GM18526 (cell line): ENCODE measurements around the gene ARFGAP3.

ENCODE experiments used
- POLR2A ChIP-seq: IDR thresholded peaks from 3 replicates; pipeline ENCODE4 v1.6.1; 2011; ENCODE audit not compliant: insufficient read length; ENCODE audit errors: extremely low read depth

The ARFGAP3 gene

GRCh38 chr22:42821386-42821785, 35.7 kb downstream of the ARFGAP3 start:
- TF ChIP-seq POLR2A: no peak

DNA sequence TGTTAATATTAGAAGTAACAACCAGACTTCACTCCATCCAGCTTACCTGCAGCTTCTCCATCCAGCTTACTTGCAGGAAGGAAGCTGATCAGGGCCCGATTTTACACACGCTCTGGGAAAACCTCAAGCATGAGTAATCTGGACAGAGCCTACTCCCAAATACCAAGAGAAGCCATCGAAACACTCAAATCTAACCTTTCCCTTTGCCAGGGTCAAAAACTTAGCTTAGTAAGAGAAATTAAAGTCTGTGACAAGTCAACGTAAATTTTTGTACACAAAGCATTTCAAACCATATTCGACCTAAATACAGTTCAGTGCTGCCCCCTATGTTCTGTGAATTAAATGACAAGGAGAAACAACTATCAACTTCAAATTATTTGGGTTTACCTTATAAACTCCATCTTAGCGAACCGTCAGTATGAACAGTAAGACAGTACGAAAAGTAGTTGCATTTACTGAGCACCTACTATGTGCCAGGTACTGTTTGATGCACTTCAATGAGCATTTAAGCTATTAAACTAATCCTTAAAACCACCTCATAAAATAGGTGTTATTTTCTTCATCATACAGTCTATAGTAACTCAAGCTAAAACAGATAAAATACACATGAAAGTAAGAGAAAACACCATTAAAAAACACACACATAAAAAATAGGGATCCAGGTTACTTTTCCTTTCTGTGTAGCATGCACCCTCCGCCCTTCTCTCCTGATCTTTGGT, 36.9 kb downstream of the ARFGAP3 start:
- TF ChIP-seq POLR2A: no peak

DNA sequence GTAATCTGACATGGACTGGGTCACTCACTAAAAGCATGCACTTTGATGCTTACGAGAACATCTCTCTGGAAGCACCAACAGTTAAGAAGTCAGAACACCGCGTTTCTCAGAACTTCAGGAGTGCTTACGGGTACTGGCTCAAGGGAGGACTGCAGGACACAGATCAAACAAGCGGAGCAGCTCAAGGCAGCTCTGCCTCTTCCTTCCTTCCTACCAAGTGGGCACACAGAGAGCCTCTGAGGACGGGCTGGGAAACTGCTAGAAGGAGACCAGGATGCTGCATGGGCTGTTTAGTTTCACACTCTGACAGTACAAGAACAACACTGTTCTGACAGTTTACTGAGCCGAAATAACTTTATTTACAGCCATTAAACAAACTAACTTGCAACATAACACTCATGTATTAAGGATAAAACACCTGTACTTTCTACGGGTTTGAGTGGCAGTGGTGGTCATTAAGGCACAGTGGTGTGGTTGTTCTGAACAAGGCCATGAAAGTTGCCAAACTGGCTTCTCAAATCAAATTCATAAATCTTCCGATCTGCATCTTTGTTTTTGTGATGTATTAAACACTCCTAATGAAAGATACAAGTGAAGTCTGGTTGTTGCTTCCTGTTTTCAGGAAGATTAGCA, 37.5 kb downstream of the ARFGAP3 start:
- no peak for TF ChIP-seq POLR2A

GRCh38 chr22:42817556-42817955, 39.5 kb downstream of the ARFGAP3 start:
- TF ChIP-seq POLR2A: no peak

DNA sequence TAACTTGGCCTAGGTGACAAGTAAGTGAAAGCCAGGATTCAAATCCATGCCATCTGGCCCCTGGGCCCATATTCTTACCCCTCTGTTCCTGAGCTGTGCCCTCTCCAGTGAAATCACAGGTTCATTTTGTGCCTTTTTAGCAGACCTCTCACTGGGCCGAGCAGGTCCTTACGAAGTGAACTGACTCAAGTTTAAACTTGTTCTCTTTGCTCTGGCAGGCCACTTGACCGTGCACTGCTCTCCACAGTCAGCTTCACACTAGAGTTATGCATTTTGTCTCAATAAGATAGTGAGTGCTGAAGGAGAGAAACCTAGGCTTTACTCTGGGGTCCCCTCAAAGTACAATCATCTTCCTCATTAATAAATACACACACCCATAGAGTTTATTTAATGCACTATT, 40.7 kb downstream of the ARFGAP3 start:
- TF ChIP-seq POLR2A: no peak

DNA sequence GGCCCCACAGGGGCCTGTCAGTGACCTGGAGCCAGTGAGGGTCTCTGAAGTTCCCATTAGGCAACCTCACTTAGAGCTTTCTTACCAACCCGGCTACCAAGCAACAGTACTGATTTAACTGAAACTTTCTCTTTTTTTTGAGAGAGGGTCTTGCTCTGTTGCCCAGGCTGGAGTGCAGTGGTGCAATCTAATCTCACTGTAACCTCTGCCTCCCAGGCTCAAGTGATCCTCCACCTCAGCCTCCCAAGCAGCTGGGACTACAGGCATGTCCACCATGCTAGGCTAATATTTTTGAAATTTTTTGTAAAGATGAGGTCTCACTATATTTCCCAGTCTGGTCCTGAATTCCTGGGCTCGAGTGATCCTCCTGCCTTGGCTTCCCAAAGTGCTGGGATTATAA, 42.5 kb downstream of the ARFGAP3 start:
- no peak for TF ChIP-seq POLR2A

DNA sequence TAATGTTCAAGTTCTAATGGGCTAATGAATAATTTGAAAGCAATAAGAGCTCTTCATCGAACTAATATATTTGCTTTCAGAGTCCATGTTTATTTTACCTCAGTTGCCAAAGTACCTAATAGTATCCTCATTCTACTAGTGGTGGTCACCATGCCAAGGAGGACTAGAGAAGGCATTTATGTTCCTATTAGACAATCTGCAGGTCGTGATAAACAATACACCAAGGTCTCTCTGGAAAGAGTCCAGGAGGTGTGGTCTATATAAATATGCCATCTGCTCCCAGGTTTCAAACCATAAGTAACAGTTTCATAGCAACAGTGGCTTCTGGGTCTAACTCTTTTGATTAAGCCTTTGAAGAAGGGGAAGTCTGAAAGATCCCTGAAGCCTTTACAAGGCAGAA, 42.9 kb downstream of the ARFGAP3 start:
- no peak for TF ChIP-seq POLR2A

DNA sequence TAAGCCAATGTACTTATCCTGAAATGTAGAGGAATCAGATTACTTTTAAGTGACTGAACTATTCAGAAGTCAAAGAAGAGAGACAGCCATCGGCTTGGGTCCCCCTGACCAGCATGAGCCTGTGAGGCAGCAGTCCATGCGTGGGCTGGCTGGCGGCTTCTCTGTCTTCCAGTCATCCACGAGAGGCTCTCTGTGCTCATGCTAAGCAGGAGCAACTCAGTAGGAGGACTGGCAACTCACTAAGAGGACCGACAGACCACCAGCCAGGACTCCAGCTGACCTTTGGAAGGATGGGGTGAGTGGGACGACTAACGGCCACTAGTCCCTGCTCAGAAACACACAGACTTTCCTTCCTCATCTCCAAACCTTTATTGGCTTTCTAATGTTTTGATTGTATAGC, 43.6 kb downstream of the ARFGAP3 start:
- TF ChIP-seq POLR2A: no peak

GRCh38 chr22:42811459-42811858, 45.6 kb downstream of the ARFGAP3 start:
- TF ChIP-seq POLR2A: no peak

- no peak for TF ChIP-seq POLR2A
These were observed 48.6 kb downstream of the ARFGAP3 start for GRCh38 chr22:42808521-42808920.

DNA sequence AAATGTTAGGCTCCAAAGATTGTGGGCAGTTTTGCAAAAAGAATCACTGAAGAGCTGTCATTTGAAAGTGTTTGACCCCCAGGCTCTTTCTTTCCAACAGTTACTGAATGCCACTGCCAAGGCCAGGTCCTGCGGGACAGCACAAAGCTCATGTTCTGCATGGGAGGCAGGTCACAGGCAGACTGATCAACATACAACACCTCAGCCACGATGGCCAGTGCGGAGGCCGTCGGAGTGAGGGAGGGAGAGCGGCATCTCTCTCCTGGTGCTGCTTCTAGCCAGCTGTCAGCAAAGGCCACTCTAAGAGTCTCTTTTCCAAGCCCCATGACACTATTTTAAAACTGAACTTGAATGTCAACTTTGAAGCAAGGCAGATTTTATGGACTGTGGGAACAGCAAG, 49.9 kb downstream of the ARFGAP3 start:
- no peak for TF ChIP-seq POLR2A

- TF ChIP-seq POLR2A: no peak
These were observed 50.9 kb downstream of the ARFGAP3 start for GRCh38 chr22:42805998-42806830.

DNA sequence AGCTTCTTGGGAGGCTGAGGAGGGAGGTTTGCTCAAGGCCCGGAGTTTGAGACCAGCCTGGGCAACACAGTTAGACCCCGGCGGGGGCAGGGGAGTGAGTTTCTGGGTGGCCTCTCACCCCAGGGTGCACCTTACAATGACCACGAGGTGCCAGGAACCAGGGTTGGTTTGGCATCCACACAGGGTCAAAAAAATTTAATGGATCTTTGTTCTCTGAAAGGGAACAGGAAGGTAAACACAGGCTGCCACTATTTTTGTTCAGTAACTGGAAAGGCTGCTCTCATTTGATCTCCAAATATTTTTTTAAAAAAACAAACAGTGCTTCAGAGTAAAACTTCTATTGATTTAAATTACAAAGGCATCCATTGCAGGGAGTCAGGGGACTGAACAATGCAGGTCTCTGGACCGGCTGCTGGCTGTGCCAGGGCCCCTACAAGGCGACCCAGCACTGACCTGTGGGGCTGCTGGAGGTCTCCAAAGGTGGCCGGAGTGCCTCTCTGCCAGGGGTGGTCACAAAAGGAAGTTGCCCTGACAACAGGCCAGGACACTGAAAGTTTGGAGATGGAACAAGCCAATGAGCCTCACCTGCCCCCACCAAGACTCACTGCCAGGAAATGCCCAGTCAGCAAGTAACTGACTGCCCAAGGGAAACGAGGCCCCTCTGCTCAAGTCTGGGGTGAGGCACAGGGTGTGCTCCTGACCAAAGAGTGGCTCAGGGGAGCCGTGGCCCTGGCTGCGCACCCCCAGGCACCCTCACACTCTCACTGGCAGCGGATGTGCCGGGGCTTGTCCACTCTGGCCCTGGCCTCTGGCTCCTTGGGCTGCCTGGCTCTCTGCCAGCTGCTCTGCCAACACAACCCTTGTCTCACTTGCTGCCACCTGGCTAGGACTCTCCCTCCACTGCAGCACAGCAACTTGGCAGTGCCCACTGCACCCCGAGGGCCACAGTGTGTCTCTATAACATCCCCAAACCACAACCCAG, 51.8 kb downstream of the ARFGAP3 start:
- TF ChIP-seq POLR2A: no peak

DNA sequence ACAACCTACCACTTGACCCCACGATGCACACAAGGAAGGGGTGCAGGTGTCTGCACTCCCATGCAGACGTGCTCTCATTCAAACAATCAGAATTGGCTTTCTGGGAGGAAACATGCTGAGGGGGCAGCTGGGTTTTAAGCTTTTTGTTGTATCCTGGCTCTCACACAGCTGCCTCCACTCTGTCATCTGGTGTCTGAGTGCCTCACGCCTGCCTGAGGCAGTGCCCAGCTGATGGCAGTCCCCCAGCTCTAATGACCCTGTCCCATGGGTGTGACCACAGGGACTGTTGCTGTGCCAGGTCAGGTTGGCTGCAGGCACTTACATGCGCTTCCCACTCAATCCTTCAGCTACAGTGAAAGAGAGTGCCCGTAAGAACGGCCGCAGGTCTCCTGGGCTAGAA, 53.7 kb downstream of the ARFGAP3 start:
- TF ChIP-seq POLR2A: no peak

- TF ChIP-seq POLR2A: no peak
These were observed 55.6 kb downstream of the ARFGAP3 start for GRCh38 chr22:42801252-42802080.
